Kidney glomerular epithelial cell (primary cell): ENCODE results near the gene UST.

Source experiments
- DNase-seq: peaks from one replicate; lab custom pipeline; 2025; lab: John Stamatoyannopoulos, UW

The UST gene

DNA sequence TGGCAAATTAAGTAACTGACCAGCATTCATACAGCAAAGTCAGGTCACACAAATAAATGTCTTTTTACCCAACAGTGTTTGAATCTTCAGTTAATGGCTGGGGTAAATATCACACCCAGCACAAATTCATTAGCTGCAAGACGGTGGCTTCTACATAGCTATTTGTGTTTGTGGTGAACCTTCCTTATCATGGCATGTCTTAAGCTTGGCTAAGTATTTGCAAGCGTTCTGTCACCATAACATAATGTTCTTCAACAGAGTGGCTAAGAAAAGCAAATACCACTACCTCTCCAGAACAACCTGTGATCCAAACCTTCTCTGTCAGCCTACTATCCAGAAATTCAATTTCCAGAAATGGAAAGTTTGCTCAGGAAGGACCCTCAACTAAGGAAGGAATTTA is 315.1 kb downstream of the UST start:
- DNase-seq, result no peak

DNA sequence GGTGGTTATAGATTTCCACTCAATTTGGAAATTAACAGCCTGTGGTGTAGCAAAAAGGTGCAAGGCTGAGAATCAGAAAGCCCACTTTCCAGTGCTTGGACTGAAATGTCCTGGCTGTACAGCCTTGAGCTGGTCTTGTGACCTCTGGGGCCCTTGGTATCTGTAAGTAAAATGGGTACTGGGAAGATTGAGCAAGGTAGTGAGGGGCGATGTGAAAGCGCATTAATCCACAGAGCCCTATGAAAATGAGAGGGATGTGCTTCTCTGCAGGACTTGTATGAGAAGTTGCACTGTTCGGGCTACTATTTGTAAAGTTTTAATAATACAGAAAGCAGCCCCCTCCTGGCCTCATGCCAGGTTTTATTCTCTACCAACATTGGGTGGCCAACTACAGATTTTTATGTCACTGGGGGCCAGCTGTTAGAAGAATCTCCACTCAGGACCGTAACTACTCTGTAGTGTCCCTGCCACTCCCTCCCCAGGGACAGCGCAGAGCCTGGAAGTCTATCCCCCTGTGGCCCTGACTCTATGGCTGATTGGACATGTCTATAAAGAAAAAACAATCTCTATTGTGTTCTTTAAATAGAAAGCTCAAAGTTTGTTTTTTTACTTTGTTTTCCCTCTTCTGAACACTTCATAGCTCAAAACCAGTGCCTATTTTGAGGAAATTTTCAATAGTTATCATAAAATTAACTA is 316.0 kb downstream of the UST start:
- no peak for DNase-seq

DNA sequence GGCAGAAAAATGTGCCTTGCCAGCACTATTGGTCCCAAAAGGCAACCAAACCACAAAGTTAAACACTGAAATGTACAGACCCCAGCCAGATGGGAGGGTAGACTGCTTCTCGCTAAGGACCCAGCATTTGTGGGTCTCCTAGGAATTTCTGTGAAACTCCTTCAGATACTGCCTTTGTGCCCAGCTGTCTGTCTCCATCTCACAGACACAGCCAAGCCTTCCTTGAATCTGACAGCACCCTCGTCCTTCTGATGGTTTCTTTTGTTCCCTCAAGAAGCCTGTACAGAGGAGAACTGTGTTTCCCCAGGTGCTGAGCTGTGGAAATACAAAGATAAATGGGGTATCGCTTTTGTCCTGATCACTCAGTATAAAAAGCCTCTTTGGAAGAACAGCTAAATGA is 316.6 kb downstream of the UST start:
- DNase-seq, result no peak

DNA sequence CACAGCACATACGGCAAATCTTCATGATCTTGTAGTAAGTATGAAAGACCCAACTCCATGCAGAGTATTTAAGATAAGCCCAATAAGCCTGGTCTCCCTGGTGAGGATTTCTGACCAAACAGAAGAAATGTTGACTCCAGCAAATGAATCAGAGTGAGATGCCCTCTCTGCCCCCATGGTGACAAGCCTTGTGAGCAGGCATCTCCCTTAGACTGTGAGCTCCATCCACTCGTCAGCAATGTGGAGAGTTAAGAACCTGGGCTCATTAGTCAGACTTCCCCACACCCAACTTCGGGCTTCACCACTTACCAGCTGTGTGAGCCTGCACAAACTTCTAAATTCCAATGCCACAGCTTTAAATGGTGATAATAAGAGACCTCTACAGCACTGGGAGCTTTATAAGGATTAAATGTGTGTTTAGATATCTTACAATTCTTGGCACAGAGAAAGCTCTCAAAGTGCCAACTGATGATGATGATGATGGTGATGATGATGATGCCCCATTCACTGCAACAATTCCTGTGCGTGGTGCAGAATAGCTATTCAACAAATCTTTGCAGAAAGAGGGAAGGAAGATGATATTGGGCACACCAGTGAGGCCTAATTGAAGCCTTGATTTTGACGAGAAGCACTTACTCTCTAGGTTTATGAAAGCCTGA is 317.3 kb downstream of the UST start:
- no peak for DNase-seq

DNA sequence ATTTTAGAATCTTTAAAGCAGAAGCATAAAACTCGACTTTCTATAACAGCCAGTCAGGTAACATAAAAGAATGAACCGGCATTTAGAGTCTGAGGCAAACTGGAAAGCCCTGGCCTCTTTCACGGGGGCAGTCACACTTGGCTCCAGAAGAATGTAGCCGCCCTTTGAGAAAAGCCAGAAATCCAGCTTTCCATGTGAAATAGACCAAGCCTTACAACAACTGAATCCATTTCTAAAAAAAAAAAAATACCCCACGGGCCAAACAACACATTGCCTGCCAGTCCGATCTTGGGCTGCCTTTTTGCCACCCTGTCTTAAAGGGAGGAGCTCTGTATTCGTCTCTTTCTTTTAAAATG is 317.8 kb downstream of the UST start:
- no peak for DNase-seq

DNA sequence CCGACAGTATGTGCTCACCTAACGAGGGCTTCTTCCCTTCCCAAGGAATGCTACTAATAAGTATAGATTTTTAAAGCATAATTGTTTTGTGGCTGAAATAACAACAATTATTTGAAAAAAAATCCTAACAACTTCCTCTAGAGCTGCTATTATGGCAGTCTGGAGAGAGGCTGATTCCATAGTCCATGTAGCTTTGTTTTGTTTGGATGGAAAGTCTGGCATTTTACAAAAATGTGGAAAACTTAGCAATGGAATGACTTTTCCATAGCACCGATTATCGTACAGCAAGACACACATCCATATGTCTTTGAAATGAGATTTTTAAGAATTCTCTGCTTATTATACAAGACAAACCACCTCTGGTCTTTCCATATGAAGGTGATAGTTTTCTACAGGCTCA is 318.3 kb downstream of the UST start:
- no peak for DNase-seq

DNA sequence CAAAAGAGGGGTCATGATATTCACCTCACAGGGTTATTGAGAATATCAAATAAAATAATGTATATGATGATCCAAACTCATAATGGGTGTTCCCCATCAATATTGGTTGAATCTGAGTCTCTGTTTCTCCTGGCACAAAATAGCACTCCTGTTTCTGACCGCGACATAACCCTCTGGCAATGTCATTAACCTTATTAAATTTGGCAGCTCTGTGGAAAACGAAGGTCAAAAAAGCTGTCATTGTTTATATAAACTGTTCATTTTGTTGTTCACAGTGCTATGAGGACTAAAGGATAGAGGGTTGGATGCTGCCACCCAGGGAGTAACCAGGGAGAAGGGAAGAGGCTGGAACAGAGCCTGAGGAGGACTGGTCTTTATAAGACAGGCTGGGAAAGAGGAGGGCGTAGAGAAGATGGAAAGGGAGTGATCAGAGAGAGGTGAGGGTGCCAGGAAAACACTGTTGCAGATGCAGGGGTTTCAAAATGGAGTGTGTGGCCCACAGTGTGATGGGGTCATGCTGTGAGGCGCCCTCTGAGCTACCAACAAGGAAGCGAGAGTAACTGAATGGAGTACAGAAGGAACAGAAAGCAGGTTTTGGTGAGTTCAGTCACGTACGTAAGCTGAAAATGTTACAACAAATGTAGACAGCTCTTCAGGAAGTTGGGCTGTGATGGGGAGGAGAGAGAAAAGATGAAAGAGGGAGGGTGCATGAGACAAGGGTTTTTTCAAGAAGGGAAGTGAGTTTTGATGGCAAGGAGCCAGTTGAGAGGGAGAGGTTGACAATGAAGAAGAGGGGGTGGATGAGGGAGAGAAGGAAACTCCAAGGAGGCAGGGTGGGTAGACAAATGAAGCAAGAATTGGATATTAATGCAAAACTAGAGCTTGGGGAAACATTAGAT is 319.1 kb downstream of the UST start:
- DNase-seq, result no peak

DNA sequence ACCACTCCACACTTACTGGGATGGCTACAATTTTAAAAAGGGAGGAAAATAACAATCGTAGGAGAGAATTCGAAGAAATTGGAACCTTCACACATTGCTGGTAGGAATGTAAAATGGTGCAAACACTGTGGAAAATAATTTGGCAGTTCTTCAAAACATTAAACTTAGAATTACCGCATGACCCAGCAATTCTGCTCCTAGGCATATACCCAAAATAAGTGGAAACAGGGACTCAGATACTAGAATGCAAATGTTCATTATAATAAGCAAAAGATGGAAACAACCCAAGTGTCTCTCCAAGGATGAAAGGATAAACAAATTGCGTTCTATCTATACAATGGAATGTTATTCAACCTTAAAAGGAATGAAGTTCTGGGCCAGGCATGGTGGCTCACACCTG is 325.2 kb downstream of the UST start:
- no peak for DNase-seq

DNA sequence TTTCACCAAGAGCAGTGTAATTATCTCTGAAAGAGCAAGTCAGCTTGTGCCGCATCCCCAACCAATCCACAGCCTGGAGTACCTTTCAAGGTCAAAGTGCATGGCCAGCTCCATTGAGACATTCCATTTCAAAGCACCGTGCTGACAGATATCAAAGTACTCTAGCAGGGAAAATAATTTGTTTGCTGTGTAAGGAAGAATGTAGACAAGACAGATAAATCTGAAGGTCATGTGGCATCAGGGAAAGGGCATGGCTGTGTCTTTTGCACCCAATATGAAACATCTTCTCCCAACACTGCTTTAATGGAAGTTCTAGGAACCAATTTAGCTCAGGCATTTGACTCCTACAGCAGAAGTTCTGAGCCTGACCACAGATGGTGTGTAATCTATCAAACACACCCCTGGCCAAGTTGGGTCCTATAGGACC is 328.0 kb downstream of the UST start:
- DNase-seq, result no peak

DNA sequence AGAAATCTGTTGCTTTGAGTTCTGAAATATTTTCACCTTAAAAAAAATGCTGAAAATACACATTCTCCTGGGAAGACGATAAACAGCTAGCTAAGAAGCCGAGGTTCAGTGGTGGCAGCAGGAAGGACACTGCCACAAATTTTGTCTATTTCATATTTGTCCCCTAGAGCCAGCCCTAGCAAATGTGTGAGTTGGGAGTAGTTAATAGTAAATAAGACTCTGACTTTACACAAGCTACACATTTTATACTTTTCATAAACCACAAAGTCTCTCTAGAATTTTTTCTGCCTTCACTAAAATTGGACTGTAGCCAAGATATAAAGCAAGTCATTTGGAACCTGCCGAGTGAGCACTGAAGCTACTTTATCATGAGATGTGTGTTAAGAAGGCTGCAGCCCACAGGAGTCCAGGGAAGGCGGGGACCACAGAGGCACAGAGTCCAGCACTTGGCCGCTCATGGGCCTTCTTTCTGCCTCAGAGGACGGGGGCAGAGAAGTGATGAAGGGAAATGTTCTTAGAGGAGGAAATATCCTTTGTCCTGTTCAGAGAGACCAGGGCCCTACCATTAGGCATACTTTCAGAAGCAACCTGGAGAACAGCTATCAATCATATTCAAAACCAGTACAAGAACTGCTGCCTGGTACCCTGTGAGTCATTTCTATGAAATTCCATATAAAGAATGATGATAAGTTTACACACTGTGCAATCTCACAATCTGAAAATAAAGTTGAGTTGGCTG is 329.0 kb downstream of the UST start:
- DNase-seq, result no peak

DNA sequence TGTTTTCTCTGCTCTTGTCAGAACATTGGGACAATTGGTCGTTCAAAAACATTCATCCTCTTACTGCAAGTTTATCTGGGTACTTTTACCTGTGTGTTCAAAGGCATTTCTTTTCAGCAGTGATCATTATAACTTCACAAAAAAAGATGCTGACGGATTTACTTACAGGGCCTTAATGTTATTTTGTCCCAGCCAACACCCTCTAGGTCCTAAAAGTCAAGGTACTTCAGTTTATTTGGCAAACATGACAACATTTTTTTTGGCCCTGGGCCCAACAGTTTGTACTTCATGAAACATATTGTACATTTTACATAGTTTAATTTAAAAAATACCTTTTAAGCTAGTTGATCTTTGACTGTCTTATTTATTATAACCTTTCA is 329.5 kb downstream of the UST start:
- no peak for DNase-seq

DNA sequence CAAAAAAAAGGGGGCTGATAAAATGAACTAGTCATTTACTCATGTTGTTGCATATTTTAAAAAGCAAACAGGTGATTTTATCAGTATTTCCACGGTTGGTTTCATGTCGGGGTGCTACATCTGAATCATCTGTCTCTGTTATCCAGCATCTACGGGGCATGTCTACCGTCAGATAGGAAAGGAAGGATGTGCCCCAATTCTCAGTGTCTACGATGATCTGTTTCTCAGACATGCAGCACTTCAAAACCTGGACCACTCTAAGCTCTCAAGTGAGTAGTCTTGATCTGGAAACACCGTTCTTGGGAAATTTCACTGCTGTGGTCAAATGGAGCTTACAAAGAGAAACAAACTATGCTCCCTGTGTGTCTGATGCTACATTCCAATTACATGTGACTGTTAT is 330.4 kb downstream of the UST start:
- no peak for DNase-seq

DNA sequence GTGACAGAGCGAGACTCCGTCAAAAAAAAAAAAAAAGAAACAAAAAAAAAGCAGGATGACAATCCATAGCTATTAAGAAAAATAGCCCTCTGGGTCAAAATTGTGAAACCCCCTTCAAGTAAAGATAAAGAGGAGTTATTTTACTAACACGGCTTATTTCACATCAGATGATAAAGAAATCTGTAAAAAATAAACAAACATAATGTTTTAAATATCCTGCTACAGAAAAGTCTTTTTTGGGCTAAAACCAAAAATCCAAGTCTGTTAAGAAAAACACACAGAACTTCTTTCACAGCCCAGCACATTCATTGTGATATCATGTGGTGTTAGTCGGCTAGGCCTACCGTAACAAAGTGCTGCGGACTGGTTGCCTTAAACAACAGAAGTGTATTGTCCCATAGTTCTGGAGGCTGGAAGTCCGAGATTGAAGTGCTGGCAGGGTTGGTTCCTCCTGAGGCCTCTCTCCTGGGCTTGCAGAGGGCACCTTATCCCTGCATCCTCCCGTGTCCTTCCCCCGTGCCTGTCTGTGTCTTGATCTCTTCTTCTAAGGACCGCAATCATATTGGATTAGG is 331.5 kb downstream of the UST start:
- DNase-seq, result no peak

DNA sequence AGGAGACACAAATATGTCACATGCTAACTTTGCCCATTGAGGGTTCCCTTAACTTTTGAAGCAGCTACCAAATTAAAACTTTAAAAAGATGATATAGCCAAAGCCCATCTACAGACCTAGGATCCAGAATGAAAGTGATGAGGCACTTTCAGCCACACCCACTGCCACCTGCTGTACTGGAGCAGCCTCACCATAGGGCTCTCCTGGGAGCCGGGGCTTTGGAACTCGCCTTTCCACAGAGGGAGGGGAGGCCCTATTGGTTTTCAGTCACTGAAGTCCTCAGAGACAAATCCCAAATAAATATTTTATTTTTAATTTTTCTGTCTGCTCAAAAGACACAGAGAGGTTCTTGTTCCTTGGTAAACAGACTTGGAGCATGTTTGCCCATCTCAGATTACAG is 332.6 kb downstream of the UST start:
- DNase-seq, result no peak

DNA sequence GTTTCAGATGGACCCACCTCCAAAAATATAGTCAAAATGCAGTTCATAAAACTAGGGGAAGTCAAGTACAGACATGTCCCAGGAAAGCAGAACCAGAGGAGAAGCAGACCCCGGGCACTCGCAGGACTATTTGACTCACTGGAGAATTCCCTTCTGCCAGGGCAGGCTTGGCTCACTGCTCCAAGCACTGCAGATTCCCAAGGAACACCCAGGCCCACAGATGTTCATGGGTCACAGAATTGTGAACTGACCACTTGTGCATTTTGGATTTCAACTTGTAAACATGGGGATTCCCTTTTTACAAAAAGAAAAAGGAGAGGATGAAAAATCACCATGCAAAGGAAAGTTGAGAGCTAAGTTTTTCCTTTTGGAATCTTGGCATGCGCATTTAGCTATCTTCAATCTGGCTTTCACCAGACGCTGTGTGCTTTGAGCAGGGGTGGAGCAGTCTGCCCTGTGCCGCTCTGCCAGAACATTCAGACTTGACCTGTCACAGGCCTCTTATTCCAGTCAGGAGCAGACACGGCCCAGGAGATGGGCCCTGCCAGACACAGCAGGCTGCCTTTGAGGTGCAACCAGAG is 333.2 kb downstream of the UST start:
- peak; percentile 72 for DNase-seq

DNA sequence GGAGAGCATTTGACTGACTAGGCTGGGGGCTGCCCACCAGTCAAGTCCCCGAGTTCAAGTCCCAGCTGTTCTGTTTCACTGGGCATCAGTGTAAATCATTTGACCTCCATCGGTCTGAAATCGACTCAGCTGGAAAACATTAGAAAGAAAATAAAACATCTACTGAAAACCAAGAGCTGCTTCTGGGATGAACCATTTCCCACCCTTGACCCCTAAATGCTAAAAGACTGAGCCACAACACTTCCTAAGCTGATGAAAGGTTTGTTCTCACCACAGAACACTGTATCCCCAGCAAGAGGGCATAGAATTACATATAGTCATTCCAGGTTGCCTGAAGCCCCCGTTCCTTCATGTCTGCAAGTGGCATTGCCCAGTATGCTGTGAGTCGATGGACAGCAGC is 333.7 kb downstream of the UST start:
- peak; percentile 72 for DNase-seq

DNA sequence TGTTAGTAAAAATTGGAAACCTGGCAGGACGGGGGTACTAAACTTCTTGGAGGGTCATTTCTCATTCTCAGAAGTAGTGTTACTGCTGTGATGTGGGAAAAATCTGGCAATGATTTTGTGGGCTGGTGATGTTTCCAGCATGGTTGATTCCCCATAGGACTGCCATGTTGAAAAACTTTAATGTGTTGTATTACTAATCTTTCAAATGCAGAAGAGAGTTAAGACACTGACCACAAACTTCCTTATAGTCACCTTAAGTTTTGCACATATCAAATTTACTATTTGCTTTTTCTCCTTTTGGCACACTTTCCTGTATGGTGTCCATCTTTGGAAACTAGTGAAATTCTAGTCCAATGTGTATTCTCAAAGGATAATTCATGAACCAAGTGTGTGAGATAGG is 334.5 kb downstream of the UST start:
- DNase-seq, result no peak

DNA sequence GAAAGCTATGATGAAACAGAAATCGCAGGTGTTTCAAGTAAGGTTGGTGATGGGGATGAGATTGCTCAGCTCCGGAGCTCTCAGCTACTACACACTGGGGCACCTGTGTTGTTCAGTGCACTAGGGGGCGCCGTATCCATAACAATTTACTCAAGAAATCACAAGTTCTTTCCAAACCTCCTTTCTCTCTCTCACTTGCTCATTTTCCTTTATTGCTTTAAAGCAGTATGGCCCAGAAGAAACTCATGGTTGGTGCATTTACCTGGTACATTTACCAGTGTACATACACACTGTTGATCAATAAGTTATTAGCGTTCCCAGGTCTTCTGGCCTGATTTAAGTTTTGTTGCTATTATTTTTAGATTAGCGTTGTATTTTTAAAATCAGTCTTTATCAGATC is 335.5 kb downstream of the UST start:
- DNase-seq, result peak; percentile 76

DNA sequence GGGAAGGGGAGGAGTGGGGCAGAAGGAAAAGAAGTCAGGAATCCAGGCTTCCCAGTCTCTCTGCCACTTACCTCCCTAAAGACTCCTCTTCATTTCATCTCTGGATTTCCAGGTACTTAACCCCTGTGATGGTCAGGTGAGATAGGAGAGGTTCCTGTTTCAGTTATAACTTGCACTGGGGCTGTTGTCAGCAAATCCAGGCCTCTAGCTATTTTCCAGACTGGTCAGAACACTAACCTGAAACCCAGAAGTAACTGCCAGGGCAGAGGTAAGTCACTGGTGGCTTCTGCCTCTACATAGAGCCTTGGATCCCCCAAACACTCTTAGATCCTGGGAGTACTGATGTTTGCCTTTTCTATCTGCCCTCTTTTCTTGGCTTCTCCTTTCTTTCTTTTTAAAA is 337.2 kb downstream of the UST start:
- no peak for DNase-seq

DNA sequence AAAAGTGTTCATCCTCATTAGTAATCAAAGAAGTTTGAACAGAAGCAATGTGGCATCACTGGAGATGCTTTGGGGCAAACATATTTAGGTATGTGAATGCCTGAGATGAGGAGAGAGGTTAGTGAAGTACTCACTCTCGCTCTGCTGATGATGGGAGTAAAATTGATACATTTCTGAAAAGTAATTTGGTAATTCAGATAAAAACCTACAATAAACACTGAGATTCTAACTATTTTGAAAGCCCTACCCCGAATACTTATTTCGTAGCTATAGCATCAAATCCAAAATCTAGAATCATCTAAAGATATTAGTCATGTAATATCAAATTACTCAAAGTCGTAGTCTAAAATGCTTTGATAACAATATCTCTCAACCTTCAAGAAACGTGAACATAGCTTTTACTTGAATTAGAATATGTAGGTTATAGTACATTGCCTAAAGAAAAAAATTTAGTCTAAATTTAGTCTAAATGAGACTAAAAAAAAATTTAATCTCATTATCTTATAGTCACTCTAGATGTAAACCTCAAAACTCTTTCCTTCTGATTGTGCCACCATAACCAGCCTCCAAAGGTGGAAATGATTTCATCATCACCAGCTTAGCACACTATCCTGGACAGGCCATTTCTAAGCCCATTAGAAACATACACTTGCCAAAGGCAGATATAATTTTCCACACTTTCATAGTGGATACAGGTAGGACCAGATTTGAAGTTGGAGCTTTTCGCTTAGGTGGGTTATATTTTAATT is 338.2 kb downstream of the UST start:
- DNase-seq, result no peak

DNA sequence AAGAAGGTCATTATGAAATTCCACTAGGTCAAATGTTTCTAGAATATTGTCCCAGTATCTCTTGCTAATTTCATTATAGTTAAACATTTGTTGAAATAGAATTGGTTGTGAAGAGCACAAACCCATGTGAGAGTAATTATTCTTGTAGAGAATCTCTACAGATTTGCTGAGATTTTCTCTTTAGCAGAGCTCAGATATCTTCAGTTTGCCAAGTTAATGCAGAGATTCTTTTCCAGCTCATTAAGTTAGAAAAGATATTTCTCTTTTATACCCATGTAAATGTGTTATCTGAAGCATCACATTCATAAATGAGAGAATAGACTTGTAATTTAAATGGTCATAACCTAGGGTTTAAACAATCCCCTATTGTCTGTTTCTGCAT is 338.7 kb downstream of the UST start:
- no peak for DNase-seq
